ENCODE results near the gene SPRYD3.
A peak's percentile ranks its signal among the peaks of the same experiment; 100 is the strongest.
"Not testable (repeated sequence)": the region's sequence is repeated elsewhere in the genome, so short reads cannot be mapped to it uniquely, and the experiment has no call there.

SPRYD3 gene

DNA sequence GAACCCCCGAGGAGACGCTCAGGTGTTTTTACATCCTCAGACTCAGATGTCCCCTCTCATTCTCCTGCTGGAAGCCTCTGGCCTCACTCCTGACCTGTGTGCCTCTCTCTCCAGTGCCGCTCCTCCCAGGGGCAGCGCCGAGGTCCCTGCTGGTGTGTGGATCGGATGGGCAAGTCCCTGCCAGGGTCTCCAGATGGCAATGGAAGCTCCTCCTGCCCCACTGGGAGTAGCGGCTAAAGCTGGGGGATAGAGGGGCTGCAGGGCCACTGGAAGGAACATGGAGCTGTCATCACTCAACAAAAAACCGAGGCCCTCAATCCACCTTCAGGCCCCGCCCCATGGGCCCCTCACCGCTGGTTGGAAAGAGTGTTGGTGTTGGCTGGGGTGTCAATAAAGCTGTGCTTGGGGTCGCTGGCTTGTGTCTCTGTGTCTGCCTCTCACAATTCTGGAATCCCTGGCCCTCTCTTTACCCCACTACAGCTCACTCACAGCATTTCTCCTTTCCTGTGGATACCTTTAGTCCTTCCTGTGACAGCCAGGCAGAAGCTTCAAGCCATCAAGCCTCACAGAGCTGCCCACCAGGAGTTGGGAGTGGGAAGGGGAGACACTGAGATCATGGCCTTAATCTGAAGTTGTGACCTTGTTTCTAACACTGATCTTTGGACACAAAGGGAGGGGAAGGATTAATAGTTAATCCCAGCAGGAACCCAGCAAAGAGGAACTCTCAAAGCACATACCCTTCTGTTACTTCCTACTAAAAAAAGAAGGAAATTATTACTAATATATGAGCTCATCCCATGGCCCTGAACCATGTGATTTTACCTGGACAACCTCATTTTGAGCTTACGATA lies 23.0 kb upstream of the SPRYD3 start:
- DNase-seq = no peak

DNA sequence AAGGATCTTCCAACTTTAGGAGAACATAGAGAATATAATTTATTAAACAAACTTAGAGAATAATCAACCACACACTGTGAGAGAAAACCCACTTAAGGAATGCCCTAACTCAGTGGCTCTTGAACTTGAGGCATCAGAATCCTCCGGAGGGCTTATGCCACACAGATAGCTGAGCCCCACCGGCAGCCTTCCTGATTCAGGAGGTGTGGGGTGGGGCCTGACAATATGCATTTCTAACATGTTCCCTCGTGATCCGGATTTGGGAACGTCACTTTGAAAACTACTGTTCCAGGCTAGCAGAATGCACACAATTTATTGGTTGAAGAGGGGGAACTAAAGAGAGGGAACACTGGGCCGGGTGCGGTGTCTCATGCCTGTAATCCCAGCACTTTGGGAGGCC lies 22.1 kb upstream of the SPRYD3 start:
- DNase-seq = no peak

DNA sequence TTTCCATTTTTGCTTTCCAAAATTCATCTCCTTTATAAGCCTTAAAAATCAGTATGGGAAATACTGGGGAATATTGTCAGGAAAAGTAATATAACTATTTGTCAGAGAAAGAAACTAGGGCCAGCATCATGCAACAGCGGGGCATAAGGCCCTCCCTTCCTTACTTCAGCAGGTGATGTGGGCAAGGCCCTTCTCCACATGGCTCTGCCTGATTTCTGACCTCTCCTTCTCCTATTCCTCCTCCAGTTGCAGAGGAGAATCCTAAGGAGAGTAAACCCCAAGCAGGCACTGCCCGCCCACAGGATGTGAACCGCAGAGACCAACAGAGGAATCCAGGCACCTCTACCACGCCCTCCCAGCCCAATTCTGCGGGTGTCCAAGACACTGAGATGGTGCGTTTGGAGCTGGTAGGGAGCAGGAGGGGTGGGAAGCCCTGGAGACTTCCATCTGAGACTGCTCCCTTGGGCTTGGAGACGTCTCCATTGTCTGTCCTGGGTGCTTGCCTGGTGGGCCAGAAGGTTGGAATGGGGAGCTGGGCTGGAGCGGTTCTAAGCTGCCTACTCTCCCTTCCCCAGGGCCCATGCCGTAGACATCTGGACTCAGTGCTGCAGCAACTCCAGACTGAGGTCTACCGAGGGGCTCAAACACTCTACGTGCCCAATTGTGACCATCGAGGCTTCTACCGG lies 21.4 kb upstream of the SPRYD3 start:
- DNase-seq = no peak

DNA sequence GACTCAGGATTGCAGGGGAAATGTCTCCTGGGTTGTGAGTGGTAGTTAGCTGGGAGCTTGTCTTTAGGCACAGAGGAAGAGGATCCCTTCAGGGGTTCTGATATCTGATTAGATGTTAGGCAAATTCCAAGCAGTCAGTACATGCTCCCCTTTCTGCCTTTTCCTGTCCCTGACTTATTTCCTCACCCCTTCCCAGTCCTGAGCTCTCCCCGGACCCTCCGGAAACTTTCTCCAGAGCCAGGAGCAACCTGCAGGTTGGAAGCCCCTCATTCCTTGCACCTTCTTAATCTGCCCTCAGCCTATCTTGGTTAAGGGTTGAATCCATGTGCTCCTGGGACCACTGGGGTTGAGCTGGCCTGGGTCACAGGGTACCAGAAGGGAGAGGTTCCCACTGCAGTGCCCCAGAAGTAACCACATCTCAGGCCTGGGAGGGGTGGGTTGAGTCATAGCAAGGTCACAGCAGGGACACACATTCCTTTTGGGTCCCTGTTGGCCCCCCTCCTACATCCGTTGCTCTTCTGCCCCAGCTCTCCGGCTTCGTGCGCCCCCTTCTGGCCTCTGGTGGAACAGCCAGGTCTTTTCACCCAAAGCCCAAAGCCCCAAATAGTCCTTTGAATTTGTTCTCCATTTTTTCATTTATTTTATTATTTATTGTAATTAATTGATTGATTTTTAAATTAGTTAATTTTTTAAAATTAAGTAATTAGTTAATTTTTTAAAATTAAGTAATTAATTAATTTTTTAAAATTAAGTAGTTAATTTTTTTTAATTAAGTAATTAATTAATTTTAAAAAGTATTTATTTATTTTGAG lies 20.1 kb upstream of the SPRYD3 start:
- peak; percentile 33 for DNase-seq

DNA sequence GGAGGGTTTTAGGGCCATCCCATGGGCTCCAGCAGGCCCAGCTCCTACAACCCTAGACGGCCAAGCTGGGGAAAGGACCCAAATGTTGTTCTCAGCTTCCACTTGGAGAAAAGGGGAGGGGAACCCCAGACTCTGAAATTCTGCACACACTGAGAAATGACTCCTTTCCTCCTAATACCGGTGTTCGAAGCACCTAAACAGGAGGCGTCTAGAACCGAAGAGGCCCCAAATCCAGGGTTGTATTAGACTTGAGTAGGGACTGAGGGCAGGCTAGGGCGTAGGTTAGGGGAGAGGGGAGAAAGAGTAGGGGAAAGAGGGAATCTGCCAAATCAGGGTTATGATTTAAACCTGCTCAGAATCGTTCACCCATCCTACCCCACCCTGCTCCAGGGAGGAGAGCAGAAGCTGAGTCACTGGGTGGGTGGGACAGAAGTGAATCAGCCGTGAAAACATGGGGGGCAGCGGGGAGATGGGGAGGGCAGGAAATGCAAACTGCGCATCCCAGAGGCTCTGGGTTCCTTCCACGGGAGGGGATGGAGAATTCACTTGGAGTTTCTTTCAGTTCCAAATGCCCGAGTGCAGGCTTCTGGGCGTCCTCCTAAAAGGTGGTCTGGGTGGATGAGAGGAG lies 19.3 kb upstream of the SPRYD3 start:
- no peak for DNase-seq

DNA sequence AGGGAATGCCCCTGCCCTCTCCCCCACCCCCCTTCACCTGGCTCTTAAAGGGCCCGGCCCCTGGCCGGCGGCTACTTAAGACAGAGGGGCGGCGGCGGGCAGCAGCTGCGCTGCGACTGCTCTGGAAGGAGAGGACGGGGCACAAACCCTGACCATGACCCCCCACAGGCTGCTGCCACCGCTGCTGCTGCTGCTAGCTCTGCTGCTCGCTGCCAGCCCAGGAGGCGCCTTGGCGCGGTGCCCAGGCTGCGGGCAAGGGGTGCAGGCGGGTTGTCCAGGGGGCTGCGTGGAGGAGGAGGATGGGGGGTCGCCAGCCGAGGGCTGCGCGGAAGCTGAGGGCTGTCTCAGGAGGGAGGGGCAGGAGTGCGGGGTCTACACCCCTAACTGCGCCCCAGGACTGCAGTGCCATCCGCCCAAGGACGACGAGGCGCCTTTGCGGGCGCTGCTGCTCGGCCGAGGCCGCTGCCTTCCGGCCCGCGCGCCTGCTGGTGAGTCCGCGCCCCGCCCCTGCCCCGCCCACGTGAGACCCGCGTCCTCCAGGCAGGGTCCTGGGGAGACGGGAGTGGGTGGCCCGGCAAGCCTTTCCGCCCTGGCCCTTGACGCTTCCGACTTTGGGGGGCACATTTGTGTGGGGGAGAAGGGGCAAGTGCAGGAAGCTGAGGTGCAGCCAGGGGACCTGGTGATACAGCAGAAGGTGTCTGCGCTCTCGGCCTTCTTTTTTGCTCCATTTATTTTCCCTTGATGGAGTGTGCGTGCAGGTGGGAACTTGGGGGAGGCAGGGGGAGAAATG lies 18.6 kb upstream of the SPRYD3 start, which contains the start of gene IGFBP6:
Gene IGFBP6 (plus strand): TSS at position 104 of the 790 bp plus-strand sequence. CDS start 51 bp downstream, at position 155.
- peak; percentile 46 for DNase-seq

DNA sequence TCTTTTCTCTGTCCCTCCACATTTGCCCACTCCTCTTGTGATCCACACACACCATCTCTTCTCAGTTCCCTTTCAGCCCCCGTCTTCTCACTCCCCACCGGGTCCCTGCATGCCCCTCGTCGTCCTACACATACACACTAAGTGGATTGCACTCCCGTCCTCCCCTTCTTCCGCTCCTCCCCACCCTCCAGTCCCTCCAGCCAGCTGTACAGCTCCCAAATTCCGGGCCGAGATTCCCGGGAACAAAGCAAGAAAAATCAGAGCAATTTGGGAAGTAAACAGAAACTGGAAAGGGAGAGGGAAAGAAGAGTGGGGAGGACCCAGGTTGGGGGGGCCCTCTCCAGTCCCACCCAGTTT lies 18.0 kb upstream of the SPRYD3 start:
- DNase-seq = no peak

DNA sequence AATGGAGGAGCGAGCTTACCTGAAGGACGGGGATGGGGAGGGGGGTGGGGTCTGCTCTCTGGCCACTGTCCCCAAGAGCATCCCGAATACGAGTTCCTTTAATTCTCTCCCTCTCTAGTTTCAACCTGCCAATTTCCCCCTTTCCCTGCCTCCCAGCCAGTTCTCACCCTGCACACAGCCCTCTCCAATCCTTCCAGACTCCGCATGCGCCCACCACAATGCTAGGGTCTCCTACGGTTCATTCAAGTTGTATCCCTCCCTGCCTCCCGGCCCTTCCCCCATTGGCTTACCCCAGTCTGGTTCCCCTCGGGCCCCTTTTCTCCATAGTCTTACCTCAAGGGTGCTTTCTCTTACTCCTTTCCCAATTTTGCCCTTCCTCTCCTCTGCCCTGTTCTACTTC lies 17.6 kb upstream of the SPRYD3 start:
- no peak for DNase-seq

DNA sequence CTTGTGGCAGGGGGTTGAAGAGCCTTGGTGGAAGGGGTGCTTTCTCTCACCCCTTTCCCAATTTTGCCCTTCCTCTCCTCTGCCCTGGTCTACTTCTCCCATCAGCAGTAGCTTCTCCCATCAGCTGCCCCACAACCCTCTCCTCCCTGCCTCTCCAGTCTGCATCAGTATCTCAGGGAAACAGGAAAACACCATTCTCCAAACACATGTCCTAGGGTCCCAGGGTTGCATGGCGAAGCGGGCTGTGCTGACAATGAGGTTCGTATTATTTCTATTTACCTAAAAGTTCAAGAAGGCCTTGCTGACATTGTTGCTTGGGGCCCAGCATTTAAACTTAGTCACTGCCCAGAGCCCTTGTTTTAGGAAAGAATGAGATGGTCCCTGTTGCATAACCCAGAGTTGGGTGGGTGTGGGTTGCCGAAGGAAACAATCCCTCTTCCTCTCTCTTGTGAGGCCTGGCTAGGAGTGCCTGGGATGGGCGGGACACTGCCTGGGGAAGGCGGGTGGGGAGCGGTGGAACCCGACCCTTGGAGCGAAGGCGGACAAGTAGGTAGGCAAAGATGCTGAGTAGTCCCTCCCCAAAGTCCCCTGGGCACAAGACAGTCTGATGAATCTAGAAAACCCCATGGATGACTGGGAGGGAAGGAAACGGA lies 17.0 kb upstream of the SPRYD3 start:
- no peak for DNase-seq

DNA sequence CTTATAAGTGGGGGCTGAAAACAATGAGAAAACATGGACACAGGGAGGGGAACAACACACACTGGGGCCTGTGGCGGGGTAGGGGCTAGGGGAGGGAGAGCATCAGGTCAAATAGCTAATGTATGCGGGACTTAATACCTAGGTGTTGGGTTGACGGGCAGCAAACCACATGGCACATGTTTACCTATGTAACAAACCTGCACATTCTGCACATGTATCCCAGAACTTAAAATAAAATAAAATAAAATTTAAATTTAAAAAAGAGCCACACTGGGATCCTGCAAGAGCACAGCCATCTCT lies 16.4 kb upstream of the SPRYD3 start:
- DNase-seq = not testable (repeated sequence)

DNA sequence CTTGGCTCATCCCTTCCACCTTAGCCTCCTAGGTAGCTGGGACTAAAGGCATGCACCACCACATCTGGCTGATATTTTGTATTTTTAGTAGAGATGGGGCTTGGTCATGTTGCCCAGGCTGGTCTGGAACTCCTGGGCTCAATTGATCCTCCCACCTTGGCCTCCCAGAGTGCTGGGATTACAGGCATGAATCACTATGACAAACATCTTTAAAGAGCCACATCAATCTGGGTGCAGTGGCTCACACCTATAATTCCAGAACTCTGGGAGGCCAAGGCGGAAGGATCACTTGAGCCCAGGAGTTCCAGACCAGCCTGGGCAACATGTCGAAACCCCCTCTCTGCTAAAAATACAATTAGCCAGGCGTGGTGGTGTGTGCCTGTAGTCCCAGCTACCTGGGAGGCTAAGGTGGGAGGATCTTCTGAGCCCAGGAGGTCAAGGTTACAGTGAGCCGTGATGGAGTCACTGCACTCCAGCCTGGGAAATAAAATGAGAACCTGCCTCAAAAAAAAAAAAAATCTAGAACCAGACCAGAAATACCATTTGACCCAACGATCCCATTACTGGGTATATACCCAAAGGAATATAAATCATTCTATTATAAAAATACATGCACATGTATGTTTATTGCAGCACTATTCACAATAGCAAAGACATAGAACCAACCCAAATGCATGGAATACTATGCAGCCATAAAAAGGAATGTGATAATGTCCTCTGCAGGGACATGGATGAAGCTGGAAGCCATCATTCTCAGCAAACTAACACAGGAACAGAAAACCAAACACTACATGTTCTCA lies 15.8 kb upstream of the SPRYD3 start:
- not testable (repeated sequence) for DNase-seq

DNA sequence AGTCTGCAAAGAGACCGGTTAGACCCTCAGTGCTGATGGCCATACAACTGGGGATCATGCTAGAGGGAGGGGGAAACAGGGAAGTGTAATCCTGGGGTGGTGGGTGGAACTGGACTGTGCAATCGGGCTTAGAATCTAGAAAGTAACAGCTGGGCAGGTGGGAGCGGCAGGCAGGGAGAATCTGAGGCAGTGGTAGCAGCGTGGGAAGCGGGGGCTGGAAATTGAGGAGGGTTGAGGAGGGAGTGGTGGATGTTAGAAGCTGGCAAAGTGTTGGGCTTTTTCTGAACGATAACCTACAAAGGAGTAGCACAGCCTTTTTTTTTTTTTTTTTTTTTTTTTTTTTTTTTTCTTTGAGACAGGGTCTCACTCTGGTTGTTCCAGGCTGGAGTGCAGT lies 15.2 kb upstream of the SPRYD3 start:
- no peak for DNase-seq

DNA sequence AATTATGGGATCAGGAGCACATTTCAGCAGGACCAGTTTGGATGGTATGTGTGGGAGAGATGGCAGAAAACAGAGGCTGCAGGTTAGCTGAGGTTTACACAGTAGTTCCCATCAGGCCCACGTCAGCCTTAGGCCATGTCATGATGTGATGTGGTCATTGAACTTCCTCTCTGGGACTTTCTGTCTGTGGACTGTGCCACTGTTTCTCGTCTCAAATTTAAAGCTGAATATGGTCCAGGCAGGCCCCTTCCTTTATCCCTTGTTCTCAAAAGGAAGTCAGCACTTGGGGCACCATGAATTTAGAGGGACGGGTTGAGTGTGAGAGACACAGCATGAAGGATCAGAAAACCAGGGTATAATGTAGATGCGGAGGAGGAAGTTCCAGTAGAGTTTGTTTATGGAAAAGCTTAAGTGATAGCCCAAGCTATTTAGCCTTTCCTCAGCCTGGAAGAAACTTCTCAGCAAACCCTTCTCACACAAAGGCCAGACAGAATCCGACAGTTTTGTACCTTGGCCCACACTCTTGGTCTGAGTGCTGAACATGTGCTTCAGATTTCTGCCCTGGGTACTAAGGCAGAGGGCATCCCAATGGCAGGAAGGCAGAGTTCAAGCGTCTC lies 14.7 kb upstream of the SPRYD3 start:
- DNase-seq = no peak

DNA sequence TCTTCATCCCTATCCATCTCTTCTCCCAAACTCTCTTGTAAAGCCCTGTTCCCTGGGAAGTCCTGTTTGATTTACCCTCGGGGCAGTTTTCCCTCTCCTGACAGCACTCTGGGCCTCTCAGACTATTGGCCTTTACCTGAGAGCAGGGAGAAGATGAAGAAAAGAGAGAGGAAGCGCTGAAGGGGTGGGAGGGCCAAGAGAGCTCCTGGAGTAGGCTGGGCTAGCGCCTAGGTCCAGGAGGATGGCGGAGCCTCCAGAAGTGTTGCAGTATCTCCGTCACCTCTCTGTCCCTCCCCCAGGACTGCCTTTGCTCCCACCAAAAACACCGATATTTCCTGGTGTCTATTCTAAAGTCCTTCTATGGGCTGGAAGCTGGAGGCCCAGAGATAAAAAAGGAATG lies 12.6 kb upstream of the SPRYD3 start:
- DNase-seq = no peak

DNA sequence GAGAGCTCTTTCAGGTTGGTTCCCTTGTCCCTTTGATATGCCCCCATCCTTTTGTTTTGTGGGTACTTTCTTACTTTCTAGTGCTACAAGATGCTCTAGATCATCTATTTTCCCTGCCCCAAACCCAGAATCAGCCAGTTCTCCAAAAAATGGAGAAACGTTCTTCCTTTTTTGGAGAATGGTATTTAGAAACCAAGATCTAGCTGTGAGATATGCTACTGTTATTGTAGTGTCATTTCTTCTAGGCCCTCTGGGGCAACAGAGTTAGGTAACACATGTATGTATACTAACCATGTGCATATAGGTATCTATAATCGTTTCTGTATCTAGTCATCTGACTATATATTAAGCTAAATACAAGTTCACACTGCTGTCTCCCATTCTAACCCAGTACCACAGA lies 11.4 kb upstream of the SPRYD3 start:
- DNase-seq = no peak

DNA sequence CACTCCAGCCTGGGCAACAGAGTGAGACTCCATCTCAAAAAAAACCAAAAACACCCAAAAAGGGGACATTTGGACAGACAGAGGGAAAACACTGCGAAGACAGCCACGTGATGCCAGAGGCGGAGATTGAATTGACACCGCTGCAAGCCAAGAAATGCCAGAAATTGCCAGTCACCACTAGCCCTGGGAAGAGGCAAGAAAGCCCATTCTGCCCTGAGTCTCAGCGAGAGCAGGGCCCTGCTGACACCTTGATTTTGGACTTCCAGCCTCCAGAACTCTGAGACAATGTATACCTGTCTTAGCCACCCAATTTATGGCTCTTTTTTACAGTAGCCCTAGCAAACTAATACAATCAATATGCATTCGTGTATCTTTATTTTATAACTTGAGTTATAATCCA lies 10.9 kb upstream of the SPRYD3 start:
- no peak for DNase-seq

DNA sequence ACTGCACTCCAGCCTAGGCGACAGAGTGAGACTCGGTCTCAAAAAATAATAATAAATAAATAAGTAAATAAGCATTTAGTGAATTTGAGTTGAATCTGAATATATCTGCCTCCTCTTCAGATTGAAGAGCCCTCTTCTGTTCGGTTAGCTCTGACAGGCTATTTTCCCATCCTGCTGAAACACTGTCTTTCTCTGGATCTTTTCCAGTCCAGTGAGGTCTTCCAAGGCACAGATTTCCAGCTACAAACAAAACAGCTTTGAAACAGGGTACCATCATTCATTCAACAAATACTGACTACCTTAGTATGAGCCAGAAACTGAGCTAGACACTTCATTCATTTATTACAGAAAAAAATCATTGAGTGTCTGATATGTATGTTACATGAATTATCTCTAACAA lies 7.2 kb upstream of the SPRYD3 start:
- DNase-seq = no peak

DNA sequence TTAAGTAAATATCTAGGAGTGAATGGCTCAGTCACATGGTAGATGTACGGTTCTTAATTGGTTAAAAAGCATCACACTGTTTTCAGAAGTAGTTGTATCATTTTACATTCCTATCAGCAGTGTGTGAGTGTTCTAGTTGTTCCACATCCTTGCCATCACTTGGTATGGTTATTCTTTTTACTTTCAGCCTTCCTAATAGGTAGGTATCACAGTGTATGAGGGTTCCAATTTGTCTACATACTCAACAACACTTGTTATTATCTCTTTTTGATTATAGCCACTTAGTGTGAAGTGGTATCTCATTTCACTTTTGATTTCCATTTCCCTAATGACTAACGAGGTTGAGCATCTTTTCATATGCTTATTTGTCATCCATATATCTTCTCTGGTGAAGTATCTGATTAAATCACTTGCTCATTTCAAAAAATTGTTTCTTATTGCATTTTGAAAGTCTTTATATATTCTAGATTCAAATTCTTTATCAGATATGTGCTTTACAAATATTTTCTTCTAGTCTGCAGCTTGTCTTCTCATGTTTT lies 3.5 kb upstream of the SPRYD3 start:
- no peak for DNase-seq

DNA sequence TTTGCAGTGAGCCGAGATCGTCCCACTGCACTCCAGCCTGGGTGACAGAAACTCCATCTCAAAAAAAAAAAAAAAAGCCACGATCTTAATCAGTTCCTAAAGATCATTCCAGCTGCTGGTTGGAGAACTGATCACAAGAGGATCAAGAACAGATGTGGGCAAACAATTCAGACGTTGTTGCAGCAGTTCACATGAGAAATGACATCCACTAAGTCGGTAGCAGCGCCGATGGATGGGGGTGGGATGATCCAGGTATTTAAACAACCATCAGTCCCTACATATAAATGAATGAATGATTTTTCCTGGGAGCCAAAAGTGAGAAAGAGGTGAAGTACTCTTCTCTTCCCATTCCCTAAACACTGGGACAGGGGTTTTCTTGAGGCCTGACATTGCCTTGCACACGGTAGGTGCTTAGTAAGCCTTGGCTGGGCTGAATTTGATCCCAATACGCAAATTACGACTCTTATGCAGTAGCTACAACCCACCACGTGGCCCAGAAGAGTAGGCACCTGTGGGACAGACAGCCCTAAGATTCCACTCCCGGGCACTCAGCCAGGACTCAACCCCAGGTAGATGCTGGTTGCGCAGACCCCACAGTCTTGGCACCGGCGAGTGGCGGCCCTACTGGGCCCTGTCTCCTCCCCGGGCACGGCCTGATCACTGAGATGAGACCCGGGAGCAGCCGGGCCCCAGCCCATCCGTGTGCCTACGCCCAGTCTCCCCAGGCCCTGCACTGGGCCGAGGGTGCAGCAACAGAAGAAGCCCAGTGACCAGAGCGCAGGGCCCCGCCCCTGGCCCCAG lies 565 bp downstream of the SPRYD3 start:
- peak; percentile 38 for DNase-seq
